Colonic mucosa (tissue), 4 donors: ENCODE measurements around the gene AVPR1A. TPM values are rescaled to one million over a fixed set of nuclear protein-coding genes. Genes with fewer than 3 reads are reported as not detected.
"Not testable (repeated sequence)": the region's sequence is repeated elsewhere in the genome, so short reads cannot be mapped to it uniquely, and the experiment has no call there.

Source experiments
- DNase-seq: peaks from one replicate; pipeline ENCODE4 v3.0.0-alpha.2; 2020
- H3K27ac ChIP-seq: fragments of 200-600 bp; one replicate; pipeline ENCODE4 v1.8.0; 2021
- H3K27me3 ChIP-seq: fragments of 200-600 bp; one replicate; pipeline ENCODE4 v1.8.0; 2021
- H3K36me3 ChIP-seq: fragments of 200-600 bp; one replicate; pipeline ENCODE4 v1.8.0; 2021
- H3K4me1 ChIP-seq: fragments of 200-600 bp; one replicate; pipeline ENCODE4 v1.8.0; 2021; ENCODE audit warnings: mild to moderate bottlenecking
- H3K4me3 ChIP-seq: fragments of 200-600 bp; one replicate; pipeline ENCODE4 v1.8.0; 2021
- H3K9ac ChIP-seq, 2 donors: one replicate each; pipeline ENCODE4 v1.7.0; 2013; ENCODE audit warnings: control low read depth in 2 of 2, low read depth in 2 of 2, low read length in 2 of 2
- H3K9me3 ChIP-seq: fragments of 200-600 bp; one replicate; pipeline ENCODE4 v1.8.0; 2021
- intact Hi-C: fragments of 100-400 bp; cut with DNase I; formaldehyde crosslinking; loops from one replicate; pipeline ENCODE4 v1.14.1; 2022
- total RNA-seq, 2 donors: library from RNA; stranded (reverse); fragmentation: NEBNext Ultra II Directional in 1 of 2; extraction: Animal tissue kit (Norgen Biotek cat#: 25700) in 1 of 2; gene quantifications; one replicate each; pipeline ENCODE4 v1.2.1, GENCODE V29; 2021
- TF ChIP-seq, protein P1 (sequence below): fragments of 200-600 bp; IDR thresholded peaks from one replicate; pipeline ENCODE4 v1.8.0; 2022; ENCODE audit warnings: antibody characterized with exemption, mild to moderate bottlenecking
- donor health status: healthy.
- donor health status: DM: no; HTN: no; CAD: no.
- donor health status: DM: no; HTN: no; CAD: no.

Gene AVPR1A
- total RNA-seq: under 1 TPM; 0.17 to 0.37 TPM

DNA sequence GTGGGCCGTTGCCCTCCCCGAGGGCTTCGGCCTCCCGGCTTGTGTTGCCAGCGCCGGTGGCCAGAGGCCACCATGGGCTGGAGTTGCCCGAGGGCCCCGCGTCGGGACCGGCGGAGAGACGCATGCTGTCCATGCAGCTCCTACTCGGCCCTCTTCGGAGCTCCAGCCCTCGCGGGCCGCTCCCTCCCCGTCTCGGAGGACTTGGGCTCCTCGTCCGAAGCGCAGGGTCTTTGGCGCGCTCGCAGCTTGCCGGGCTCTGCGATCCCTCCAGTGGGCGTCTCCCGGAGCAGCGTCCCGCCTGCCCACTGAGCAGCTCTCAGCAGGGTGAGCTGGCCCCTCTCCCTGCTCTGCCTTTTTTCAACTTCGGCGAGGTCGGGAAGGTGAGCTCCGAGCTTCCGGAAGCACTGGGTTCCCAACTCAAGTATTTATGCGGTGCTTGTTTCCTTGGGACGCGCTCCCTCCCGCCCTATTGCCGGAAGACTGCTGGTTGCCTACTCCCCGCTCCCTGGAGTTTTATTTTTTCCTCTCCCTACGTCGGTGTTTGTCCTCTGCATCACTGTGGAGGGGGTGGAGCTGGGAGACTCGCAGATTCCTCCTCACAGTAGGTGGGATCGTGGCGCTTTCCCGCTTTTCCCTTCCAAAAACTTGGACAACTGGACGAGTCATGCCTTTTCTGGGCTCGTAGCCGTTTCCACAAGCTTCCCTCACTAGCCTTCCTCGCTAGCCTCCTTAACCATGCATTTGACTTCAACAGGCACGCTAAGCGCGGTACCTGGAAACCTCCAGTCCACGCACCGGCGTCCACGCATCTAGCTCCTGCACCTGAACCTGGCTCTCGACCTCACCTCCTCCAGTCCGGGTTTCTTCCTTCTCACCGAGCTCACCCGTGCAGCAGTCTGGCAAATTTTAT is at the start of gene AVPR1A:
Gene AVPR1A (minus strand): TSS at position 489 of the 910 bp plus-strand sequence. CDS start 365 bp downstream, at position 124.
- no peak within 1 kb of the TSS for H3K27ac ChIP-seq
- no peaks in the 10 kb centered on the region for H3K4me1 ChIP-seq
- no peaks in the 10 kb centered on the region for H3K9me3 ChIP-seq
- H3K4me3 ChIP-seq: peak within 1 kb of the TSS; percentile 39
- no peak for DNase-seq
- TF ChIP-seq, protein P1, sequence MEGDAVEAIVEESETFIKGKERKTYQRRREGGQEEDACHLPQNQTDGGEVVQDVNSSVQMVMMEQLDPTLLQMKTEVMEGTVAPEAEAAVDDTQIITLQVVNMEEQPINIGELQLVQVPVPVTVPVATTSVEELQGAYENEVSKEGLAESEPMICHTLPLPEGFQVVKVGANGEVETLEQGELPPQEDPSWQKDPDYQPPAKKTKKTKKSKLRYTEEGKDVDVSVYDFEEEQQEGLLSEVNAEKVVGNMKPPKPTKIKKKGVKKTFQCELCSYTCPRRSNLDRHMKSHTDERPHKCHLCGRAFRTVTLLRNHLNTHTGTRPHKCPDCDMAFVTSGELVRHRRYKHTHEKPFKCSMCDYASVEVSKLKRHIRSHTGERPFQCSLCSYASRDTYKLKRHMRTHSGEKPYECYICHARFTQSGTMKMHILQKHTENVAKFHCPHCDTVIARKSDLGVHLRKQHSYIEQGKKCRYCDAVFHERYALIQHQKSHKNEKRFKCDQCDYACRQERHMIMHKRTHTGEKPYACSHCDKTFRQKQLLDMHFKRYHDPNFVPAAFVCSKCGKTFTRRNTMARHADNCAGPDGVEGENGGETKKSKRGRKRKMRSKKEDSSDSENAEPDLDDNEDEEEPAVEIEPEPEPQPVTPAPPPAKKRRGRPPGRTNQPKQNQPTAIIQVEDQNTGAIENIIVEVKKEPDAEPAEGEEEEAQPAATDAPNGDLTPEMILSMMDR: no peak
- no peaks in the 10 kb centered on the region for H3K36me3 ChIP-seq
- H3K27me3 ChIP-seq: peaks cover 29% of the 10 kb centered on the region
- no peak within 1 kb of the TSS for H3K9ac ChIP-seq
- intact Hi-C loops: no loop called here

DNA sequence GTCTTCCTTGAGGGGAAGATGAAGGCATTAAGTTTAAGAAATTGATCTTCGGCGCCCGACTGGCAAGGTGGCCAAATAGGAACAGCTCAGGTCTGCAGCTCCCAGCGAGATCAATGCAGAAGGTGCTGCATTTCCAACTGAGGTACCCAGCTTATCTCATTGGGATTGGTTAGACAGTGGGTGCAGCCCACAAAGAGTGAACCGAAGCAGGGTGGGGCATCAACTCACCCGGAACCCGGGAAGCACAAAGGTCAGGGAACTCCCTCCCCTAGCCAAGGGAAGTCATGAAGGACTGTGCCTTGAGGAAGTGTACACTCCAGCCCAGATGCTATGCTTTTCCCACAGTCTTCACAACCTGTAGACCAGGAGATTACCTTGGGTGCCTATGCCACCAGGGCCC is 45.2 kb upstream of the AVPR1A start:
- Histone ChIP-seq H3K27ac (no peak overlapping the region), H3K27me3 (no peaks in the 10 kb centered on the region), H3K36me3 (no peaks in the 10 kb centered on the region), H3K4me1 (no peaks in the 10 kb centered on the region), H3K4me3 (no peak overlapping the region), H3K9ac (no peak overlapping the region), H3K9me3 (no peaks in the 10 kb centered on the region)
- DNase-seq: no peak
- intact Hi-C loops: no loop called here
- TF ChIP-seq, protein P1: no peak

DNA sequence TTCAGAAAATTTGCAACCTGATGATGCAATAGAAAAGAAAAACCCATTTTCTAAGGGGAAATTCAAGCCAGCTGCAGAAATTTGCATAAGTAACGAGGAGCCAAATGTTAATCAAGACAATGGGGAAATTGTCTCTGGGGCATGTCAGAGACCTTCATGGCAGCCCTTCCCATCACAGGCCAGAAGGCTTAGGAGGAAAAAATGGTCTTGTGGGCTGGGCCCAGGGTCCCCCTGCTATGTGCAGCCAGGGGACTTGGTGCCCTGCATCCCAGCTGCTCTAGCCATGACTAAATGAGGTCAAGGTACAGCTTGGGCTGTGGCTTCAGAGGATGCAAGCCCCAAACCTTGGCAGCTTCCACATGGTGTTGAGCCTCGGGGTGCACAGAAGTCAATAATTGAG is 28.2 kb upstream of the AVPR1A start:
- H3K4me1 ChIP-seq: no peaks in the 10 kb centered on the region
- no peak overlapping the region for H3K9ac ChIP-seq
- intact Hi-C loops: no loop called here
- no peak for DNase-seq
- H3K4me3 ChIP-seq: no peak overlapping the region
- no peak overlapping the region for H3K27ac ChIP-seq
- H3K27me3 ChIP-seq: no peaks in the 10 kb centered on the region
- TF ChIP-seq, protein P1: no peak
- no peaks in the 10 kb centered on the region for H3K36me3 ChIP-seq
- H3K9me3 ChIP-seq: no peaks in the 10 kb centered on the region

DNA sequence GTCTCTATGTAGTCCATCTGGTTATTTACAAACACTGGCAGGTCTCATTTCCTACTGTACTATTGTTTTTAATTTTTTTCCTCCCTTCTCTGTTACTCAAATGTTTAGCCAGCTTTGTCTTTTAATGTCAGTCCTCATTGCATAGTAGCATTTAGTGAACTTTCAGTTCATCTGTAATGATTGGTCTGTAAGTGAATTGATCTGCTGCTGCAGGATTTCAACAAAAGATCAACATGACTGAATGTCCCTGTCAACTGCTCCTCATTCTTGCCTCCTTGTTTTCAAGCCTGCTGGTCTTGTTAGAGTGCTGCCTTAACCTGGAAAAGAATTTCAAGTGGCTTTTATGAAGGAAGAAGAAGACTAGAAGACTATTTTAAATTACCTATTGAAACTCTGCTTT is 19.3 kb upstream of the AVPR1A start:
- TF ChIP-seq, protein P1: no peak
- H3K27ac ChIP-seq: no peak overlapping the region
- no peak overlapping the region for H3K9ac ChIP-seq

DNA sequence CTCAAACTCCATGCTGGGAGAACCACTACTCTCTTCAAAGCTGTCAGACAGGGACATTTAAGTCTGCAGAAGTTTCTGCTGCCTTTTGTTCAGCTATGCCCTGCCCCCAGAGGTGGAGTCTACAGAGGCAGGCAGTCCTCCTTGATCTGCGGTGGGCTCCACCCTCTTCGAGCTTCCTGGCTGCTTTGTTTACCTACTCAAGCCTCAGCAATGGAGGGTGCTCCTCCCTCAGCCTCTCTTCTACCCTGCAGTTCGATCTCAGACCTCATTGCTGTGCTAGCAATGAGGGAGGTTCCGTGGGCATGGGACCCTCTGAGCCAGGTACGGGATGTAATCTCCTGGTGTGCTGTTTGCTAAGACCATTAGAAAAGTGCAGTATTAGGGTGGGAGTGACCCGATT is 16.7 kb upstream of the AVPR1A start:
- DNase-seq, H3K27ac ChIP-seq, intact Hi-C loops, H3K4me3 ChIP-seq, H3K4me1 ChIP-seq, H3K36me3 ChIP-seq, H3K27me3 ChIP-seq, H3K9me3 ChIP-seq, H3K9ac ChIP-seq: not testable (repeated sequence)

More for the DNA sequence above, 19.3 kb upstream of the AVPR1A start:
- no peak overlapping the region for H3K4me3 ChIP-seq
- H3K4me1 ChIP-seq: no peaks in the 10 kb centered on the region
- no peaks in the 10 kb centered on the region for H3K36me3 ChIP-seq
- H3K27me3 ChIP-seq: no peaks in the 10 kb centered on the region
- no peak for DNase-seq
- intact Hi-C loops: no loop called here
- H3K9me3 ChIP-seq: no peaks in the 10 kb centered on the region

DNA sequence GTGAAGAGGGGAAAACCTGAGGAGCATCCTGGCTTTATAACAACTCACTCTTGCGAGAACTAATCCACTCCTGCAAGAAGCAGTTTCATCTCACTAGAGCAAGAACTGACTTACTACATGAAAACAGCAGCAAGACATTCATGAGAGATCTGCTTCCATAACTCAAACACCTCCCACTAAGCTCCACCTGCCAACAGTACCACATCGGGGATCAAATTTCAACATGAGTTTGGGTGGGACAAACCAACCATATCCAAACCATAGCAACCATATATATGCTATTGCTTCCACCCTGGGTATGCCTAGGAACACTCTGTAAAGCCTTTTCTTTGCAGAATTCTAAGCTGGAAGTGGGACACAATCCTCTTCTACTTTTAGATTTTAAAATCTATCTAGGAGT is 13.9 kb upstream of the AVPR1A start:
- intact Hi-C loops: no loop called here
- Histone ChIP-seq H3K9me3 (no peaks in the 10 kb centered on the region), H3K27me3 (no peaks in the 10 kb centered on the region), H3K4me3 (no peak overlapping the region), H3K27ac (no peak overlapping the region), H3K36me3 (no peaks in the 10 kb centered on the region), H3K4me1 (no peaks in the 10 kb centered on the region), H3K9ac (no peak overlapping the region)
- DNase-seq: no peak
- TF ChIP-seq, protein P1: no peak
